Keratinocyte (primary cell): Measurements from ENCODE around the gene ARHGAP12.

Experiments
- CTCF ChIP-seq, 3 experiments: IDR thresholded peaks in 1 of 3; conservative IDR thresholded peaks in 1 of 3; optimal IDR thresholded peaks in 1 of 3; 2 replicates in 2 of 3; 3 replicates in 1 of 3; pipeline versions ENCODE3 to v1.5.1; 2011; ENCODE audit warnings: low read length in 3 of 3, mild to moderate bottlenecking in 3 of 3, moderate library complexity in 2 of 3, control low read depth in 1 of 3, inconsistent platforms in 1 of 3; ENCODE audit not compliant: insufficient read depth in 2 of 3; ENCODE audit errors: extremely low read depth in 1 of 3
- EZH2 ChIP-seq: IDR thresholded peaks from one replicate; pipeline ENCODE4 v1.6.1; 2012; ENCODE audit warnings: inconsistent platforms, mild to moderate bottlenecking, low read length, moderate library complexity

- no peak for TF ChIP-seq CTCF (optimal IDR thresholded peaks at IDR 0.05 in 1 of 3, IDR thresholded peaks at IDR 0.05 in 1 of 3, conservative IDR thresholded peaks at IDR 0.05 in 1 of 3; ENCODE audit: extremely low read depth in 1 of 3, insufficient read depth in 2 of 3, low read length in 3 of 3)
- no peak for TF ChIP-seq EZH2
Observed at GRCh38 chr10:31948021-31948420, 19.4 kb upstream of the ARHGAP12 start.
